Vagina (tissue), 2 donors: ENCODE results near the gene DOCK2. TPM values are rescaled to one million over a fixed set of nuclear protein-coding genes. Genes with fewer than 3 reads are reported as not detected.

ENCODE experiments used
- DNase-seq, 2 donors: peaks; one replicate each; pipeline ENCODE4 v3.0.0-alpha.2; 2017; ENCODE audit errors: extremely low spot score in 2 of 2
- H3K27ac ChIP-seq: fragments of 200-600 bp; sonication (generic); one replicate; pipeline ENCODE4 v1.5.1; 2019
- H3K27me3 ChIP-seq: fragments of 200-600 bp; sonication (generic); one replicate; pipeline ENCODE4 v1.5.1; 2019
- H3K36me3 ChIP-seq, 2 donors: fragments of 200-600 bp; sonication (generic); one replicate each; pipeline ENCODE4 v1.5.1; 2017 to 2019
- H3K4me1 ChIP-seq: fragments of 200-600 bp; sonication (generic); one replicate; pipeline ENCODE4 v1.5.1; 2019
- H3K4me3 ChIP-seq, 2 donors: fragments of 200-600 bp; sonication (generic); 1 replicate in 1 of 2; 2 replicates in 1 of 2; pipeline ENCODE4 v1.5.1; 2016 to 2019
- H3K9me3 ChIP-seq: fragments of 200-600 bp; sonication (generic); one replicate; pipeline ENCODE4 v1.5.1; 2019
- POLR2A ChIP-seq, 2 donors: fragments of 450-650 bp; IDR thresholded peaks; one replicate each; pipeline ENCODE4 v1.6.1; 2017; ENCODE audit warnings: antibody characterized with exemption in 2 of 2, mild to moderate bottlenecking in 2 of 2, moderate library complexity in 2 of 2
- POLR2AphosphoS5 ChIP-seq, 2 donors: sonication (generic); formaldehyde crosslinking; IDR thresholded peaks; one replicate each; pipeline ENCODE4 v1.9.0; 2017; ENCODE audit warnings: antibody characterized with exemption in 2 of 2, mild to moderate bottlenecking in 2 of 2, low read depth in 1 of 2; ENCODE audit not compliant: insufficient read depth in 1 of 2
- intact Hi-C: fragments of 100-400 bp; cut with DNase I; formaldehyde crosslinking; loops from one replicate; pipeline ENCODE4 v1.15.1; 2023
- total RNA-seq: library from RNA; depleted of rRNA; stranded (reverse); fragments of >200 nt; gene quantifications from one replicate; pipeline ENCODE4 v1.2.3, GENCODE V29; 2016
- TF ChIP-seq, protein P1 (sequence below), 3 experiments: fragments of 450-650 bp in 2 of 3; fragments of 200-600 bp in 1 of 3; sonication (generic) in 1 of 3; IDR thresholded peaks; one replicate each; pipeline ENCODE4 v1.5.1; 2017 to 2019; ENCODE audit warnings: antibody characterized with exemption in 3 of 3, mild to moderate bottlenecking in 2 of 3, moderate library complexity in 2 of 3

DOCK2 gene
- 18.2 TPM for total RNA-seq

DNA sequence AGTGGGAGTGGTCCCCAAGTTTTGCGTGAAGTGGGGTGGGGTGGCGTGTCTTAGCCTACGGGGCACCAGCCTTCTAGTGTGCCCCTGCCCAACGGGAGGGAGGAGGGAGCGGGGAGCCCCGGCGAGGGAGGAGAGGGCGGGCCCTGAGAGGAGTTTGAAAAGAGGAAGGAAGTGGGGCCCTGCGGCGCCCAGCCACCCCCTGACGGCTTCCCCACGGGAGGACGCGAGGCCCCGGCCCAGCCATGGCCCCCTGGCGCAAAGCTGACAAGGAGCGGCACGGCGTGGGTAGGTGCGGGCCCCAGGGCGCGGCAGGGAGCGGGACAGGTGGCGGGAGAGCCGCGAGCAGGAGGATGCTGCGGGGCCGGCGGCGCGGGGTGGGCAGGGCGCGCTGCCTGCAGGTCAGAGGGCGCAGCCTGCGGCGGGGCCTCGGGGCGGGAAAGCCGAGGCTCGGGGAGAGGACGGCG, at the start of gene DOCK2:
DOCK2 (plus strand) TSS at position 191 of the 464 bp plus-strand sequence; CDS start at position 243, 52 bp downstream.
- no peaks in the 10 kb centered on the region for H3K36me3 ChIP-seq
- H3K4me3 ChIP-seq, result peak within 1 kb of the TSS; percentile 4 to 41
- TF ChIP-seq POLR2AphosphoS5 (IDR thresholded peaks at IDR 0.05; ENCODE audit: insufficient read depth in 1 of 2, low read depth in 1 of 2) (no peak), POLR2A (IDR thresholded peaks at IDR 0.05) (no peak)
- TF ChIP-seq, protein P1, sequence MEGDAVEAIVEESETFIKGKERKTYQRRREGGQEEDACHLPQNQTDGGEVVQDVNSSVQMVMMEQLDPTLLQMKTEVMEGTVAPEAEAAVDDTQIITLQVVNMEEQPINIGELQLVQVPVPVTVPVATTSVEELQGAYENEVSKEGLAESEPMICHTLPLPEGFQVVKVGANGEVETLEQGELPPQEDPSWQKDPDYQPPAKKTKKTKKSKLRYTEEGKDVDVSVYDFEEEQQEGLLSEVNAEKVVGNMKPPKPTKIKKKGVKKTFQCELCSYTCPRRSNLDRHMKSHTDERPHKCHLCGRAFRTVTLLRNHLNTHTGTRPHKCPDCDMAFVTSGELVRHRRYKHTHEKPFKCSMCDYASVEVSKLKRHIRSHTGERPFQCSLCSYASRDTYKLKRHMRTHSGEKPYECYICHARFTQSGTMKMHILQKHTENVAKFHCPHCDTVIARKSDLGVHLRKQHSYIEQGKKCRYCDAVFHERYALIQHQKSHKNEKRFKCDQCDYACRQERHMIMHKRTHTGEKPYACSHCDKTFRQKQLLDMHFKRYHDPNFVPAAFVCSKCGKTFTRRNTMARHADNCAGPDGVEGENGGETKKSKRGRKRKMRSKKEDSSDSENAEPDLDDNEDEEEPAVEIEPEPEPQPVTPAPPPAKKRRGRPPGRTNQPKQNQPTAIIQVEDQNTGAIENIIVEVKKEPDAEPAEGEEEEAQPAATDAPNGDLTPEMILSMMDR (IDR thresholded peaks at IDR 0.05), result no peak
- intact Hi-C loops, result no loop called here
- H3K27me3 ChIP-seq, result peaks cover 4% of the 10 kb centered on the region
- H3K4me1 ChIP-seq, result no peaks in the 10 kb centered on the region
- no peaks in the 10 kb centered on the region for H3K9me3 ChIP-seq
- H3K27ac ChIP-seq, result peak within 1 kb of the TSS; percentile 33
- no peak for DNase-seq

DNA sequence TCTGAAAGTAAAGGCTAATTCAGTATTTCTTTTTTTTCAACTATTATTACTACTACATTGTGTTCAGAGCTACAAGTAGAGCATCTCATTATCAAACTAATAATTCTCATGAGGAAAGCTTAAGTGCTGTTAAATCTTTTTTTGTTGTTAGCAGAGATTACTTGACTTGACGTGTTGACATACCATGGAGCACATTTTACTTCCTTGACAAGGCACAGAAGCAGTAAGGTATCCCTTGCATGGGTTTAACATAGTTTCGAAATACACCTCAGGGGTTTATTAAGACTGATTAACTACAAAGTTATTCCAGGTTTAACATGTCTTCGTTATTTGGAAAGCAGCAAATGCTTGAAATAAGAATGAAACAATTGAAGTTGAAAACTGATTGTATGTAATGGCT, 46.5 kb upstream of the DOCK2 start:
- H3K27me3 ChIP-seq, result no peaks in the 10 kb centered on the region
- DNase-seq, result no peak
- peaks cover 0 to 37% of the 10 kb centered on the region in 2 donors for H3K36me3 ChIP-seq
- TF ChIP-seq POLR2AphosphoS5 (IDR thresholded peaks at IDR 0.05; ENCODE audit: insufficient read depth in 1 of 2, low read depth in 1 of 2) (no peak), POLR2A (IDR thresholded peaks at IDR 0.05) (no peak)
- TF ChIP-seq, protein P1 (IDR thresholded peaks at IDR 0.05), result no peak
- no peak overlapping the region for H3K4me3 ChIP-seq
- no peak overlapping the region for H3K27ac ChIP-seq
- intact Hi-C loops, result no loop called here
- H3K9me3 ChIP-seq, result no peaks in the 10 kb centered on the region
- no peaks in the 10 kb centered on the region for H3K4me1 ChIP-seq

DNA sequence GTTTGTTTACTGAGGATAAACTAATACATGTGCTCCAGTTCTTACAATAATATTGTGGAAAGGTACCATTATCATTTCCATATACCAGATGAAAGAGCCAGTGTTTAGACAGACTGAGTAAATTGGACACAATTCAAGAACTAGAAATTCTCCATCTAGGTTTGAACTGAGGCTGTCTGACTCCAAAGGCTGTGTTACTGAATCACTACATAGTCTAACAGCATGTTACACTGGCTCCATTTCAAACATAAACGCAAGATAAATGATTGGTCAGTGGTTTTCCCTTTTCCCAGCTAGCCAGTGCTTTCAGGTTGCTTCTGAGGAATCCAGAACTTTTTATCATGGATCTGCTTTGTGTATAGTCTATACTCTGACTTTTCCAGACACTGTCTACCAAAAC, 45.4 kb upstream of the DOCK2 start:
- Histone ChIP-seq H3K4me3 (no peak overlapping the region), H3K4me1 (no peaks in the 10 kb centered on the region), H3K27me3 (no peaks in the 10 kb centered on the region), H3K36me3 (peaks cover 0 to 44% of the 10 kb centered on the region in 2 donors), H3K9me3 (no peaks in the 10 kb centered on the region), H3K27ac (no peak overlapping the region)
- intact Hi-C loops, result no loop called here
- no peak for TF ChIP-seq POLR2AphosphoS5 (IDR thresholded peaks at IDR 0.05; ENCODE audit: insufficient read depth in 1 of 2, low read depth in 1 of 2)
- TF ChIP-seq, protein P1 (IDR thresholded peaks at IDR 0.05), result no peak
- TF ChIP-seq POLR2A (IDR thresholded peaks at IDR 0.05), result no peak
- DNase-seq, result no peak

DNA sequence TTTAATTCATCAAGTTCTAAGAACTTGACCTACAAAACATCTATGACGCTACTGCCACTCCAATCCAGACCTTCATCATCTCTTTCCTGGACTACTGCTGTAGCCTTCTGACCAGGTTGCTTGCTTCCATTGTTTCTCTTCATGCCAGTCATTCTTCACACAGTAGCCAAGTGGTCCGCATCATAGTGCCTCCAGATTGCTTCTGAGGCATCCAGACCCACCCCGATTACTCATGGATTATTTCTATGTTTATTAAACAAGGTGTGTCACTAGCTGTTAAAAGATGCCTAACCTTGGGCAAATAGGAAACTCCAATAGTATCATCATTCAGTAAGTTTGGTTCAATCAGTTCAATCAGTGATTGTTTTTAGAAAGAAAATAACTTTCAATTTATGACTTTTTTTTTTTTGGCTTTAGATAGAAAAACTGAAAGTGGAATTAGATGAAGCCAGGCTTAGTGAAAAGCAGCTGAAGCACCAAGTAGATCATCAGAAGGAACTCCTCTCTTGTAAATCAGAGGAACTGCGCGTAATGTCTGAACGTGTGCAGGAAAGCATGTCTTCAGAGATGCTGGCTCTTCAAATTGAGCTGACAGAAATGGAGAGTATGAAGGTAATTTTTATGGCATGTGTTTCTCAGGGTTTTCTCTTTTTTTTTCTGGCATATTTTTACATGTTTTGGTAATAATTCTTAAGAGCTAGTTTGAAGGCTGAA, 44.0 kb upstream of the DOCK2 start:
- H3K27ac ChIP-seq, result no peak overlapping the region
- H3K27me3 ChIP-seq, result no peaks in the 10 kb centered on the region
- no peaks in the 10 kb centered on the region for H3K9me3 ChIP-seq
- no peak for TF ChIP-seq POLR2AphosphoS5 (IDR thresholded peaks at IDR 0.05; ENCODE audit: insufficient read depth in 1 of 2, low read depth in 1 of 2)
- TF ChIP-seq, protein P1 (IDR thresholded peaks at IDR 0.05), result no peak
- no peak for TF ChIP-seq POLR2A (IDR thresholded peaks at IDR 0.05)
- no peaks in the 10 kb centered on the region for H3K4me1 ChIP-seq
- H3K36me3 ChIP-seq, result peaks cover 0 to 44% of the 10 kb centered on the region in 2 donors
- DNase-seq, result no peak
- intact Hi-C loops, result no loop called here
- no peak overlapping the region for H3K4me3 ChIP-seq

DNA sequence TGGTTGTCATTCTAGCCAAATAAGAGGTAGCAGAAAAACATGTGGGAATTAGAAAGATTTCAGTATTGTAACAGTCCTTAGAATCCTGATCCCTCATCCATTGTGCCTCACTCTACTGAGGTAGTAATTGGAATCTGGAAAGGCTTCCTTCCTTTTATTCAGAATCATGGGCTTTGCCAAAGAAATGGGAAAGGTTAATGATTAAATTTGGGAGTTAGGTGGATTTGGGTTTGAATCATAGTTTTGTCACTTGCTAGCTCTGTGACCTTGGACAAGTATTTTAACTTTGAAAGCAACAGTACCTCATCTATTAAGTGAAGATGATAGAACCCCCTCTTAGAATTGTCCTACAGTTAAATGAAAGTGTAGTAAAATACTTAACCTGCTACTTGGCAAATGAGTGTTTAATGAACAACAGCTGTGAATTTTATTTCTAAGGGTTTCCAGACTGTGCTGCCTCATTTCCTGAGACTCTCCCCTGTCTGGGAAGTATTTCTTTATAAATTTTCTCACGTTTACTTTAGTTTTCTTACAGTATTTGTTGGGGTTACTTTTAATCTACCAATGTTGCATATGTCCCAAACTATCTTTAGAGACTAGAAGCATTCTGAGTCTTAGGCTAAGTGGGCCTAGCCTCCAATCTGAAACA, 41.8 kb upstream of the DOCK2 start:
- Histone ChIP-seq H3K36me3 (peaks cover 0 to 43% of the 10 kb centered on the region in 2 donors), H3K27me3 (no peaks in the 10 kb centered on the region), H3K27ac (no peak overlapping the region), H3K4me3 (no peak overlapping the region), H3K9me3 (no peaks in the 10 kb centered on the region), H3K4me1 (no peaks in the 10 kb centered on the region)
- no peak for DNase-seq
- TF ChIP-seq POLR2A (IDR thresholded peaks at IDR 0.05) (no peak), POLR2AphosphoS5 (IDR thresholded peaks at IDR 0.05; ENCODE audit: insufficient read depth in 1 of 2, low read depth in 1 of 2) (no peak)
- TF ChIP-seq, protein P1 (IDR thresholded peaks at IDR 0.05), result no peak
- intact Hi-C loops, result no loop called here
